OCI-LY1 (cell line): Measurements from ENCODE around the gene TECR.

Experiments used
- H2AFZ ChIP-seq: fragments of 200-600 bp; sonication (generic), shearing (Covaris generic); 2 replicates; pipeline ENCODE4 v1.6.0; 2014; ENCODE audit warnings: antibody characterized with exemption, mild to moderate bottlenecking, low read length
- H3F3A ChIP-seq: fragments of 200-600 bp; sonication (generic), shearing (Covaris generic); 2 replicates; pipeline ENCODE4 v1.6.0; 2014; ENCODE audit warnings: mild to moderate bottlenecking, antibody characterized with exemption, low read length, moderate library complexity; ENCODE audit not compliant: insufficient read depth
- H3K27ac ChIP-seq: fragments of 200-600 bp; sonication (generic); 2 replicates; pipeline ENCODE4 v1.5.1; 2014; ENCODE audit warnings: low read length, mixed run types, mild to moderate bottlenecking, low read depth; ENCODE audit not compliant: poor library complexity, severe bottlenecking
- H3K27me3 ChIP-seq: fragments of 200-600 bp; sonication (generic); 2 replicates; pipeline ENCODE4 v1.6.0; 2014; ENCODE audit warnings: antibody characterized with exemption, mild to moderate bottlenecking, low read length, moderate library complexity; ENCODE audit not compliant: insufficient read depth
- H3K36me3 ChIP-seq: fragments of 200-600 bp; sonication (generic); 2 replicates; pipeline ENCODE4 v1.6.1; 2014; ENCODE audit warnings: mild to moderate bottlenecking, antibody characterized with exemption, low read length, moderate library complexity, mixed read lengths; ENCODE audit not compliant: insufficient read depth
- H3K4me1 ChIP-seq: fragments of 200-600 bp; sonication (generic); 2 replicates; pipeline ENCODE4 v1.5.1; 2014; ENCODE audit warnings: mild to moderate bottlenecking, low read length, moderate library complexity; ENCODE audit not compliant: insufficient read depth, severe bottlenecking
- H3K4me2 ChIP-seq: fragments of 200-600 bp; sonication (generic), shearing (Covaris generic); 2 replicates; pipeline ENCODE4 v1.6.1; 2014; ENCODE audit warnings: low read length
- H3K4me3 ChIP-seq: fragments of 200-600 bp; sonication (generic); 2 replicates; pipeline ENCODE4 v1.5.1; 2014; ENCODE audit warnings: low read length, low read depth, mild to moderate bottlenecking, mixed read lengths; ENCODE audit not compliant: poor library complexity, severe bottlenecking
- H3K79me2 ChIP-seq: fragments of 200-600 bp; shearing (Covaris generic); 2 replicates; pipeline ENCODE4 v1.6.1; 2016; ENCODE audit warnings: mixed run types, low read length, mixed read lengths; ENCODE audit not compliant: insufficient read depth
- H3K9ac ChIP-seq: fragments of 200-600 bp; sonication (generic), shearing (Covaris generic); 2 replicates; pipeline ENCODE4 v1.6.1; 2014; ENCODE audit warnings: mild to moderate bottlenecking, low read length, mixed read lengths
- H3K9me2 ChIP-seq: fragments of 200-600 bp; sonication (generic), shearing (Covaris generic); 2 replicates; pipeline ENCODE4 v1.6.1; 2014; ENCODE audit warnings: low read depth, mild to moderate bottlenecking, low read length, mixed read lengths
- H3K9me3 ChIP-seq: fragments of 200-600 bp; shearing (Covaris generic); 2 replicates; pipeline ENCODE4 v1.6.1; 2014; ENCODE audit warnings: low read length, mixed read lengths
- H4K20me1 ChIP-seq: fragments of 200-600 bp; sonication (generic), shearing (Covaris generic); 2 replicates; pipeline ENCODE4 v1.6.0; 2016; ENCODE audit warnings: mild to moderate bottlenecking, low read length; ENCODE audit not compliant: insufficient read depth
- CTCF ChIP-seq: fragments of 200-600 bp; sonication (generic), shearing (Covaris generic); IDR thresholded peaks from 2 replicates; pipeline ENCODE4 v1.5.1; 2017; ENCODE audit warnings: mild to moderate bottlenecking, antibody characterized with exemption, low read length, moderate library complexity, mixed read lengths
- EZH2 ChIP-seq: fragments of 200-600 bp; sonication (generic), shearing (Covaris generic); IDR thresholded peaks from 2 replicates; pipeline ENCODE4 v1.8.0; 2017; ENCODE audit warnings: borderline replicate concordance, mixed run types, mild to moderate bottlenecking, antibody characterized with exemption, low read length, moderate library complexity, mixed read lengths

The TECR gene

GRCh38 chr19:14482172-14482941, 47.0 kb upstream of the TECR start:
- Histone ChIP-seq H4K20me1 (no peaks in the 10 kb centered on the region), H3K9me2 (no peaks in the 10 kb centered on the region), H3F3A (no peaks in the 10 kb centered on the region), H3K27ac (no peak overlapping the region), H3K9me3 (no peaks in the 10 kb centered on the region), H3K4me3 (no peak overlapping the region), H3K9ac (no peak overlapping the region), H3K4me2 (no peak overlapping the region), H2AFZ (no peak overlapping the region), H3K4me1 (peaks cover 7% of the 10 kb centered on the region), H3K27me3 (no peaks in the 10 kb centered on the region), H3K79me2 (no peaks in the 10 kb centered on the region), H3K36me3 (peaks cover 21% of the 10 kb centered on the region)
- TF ChIP-seq EZH2 (no peak), CTCF (no peak)

GRCh38 chr19:14487370-14488125, 41.8 kb upstream of the TECR start:
- H3K36me3 ChIP-seq: peaks cover 4% of the 10 kb centered on the region

GRCh38 chr19:14492756-14493337, 36.5 kb upstream of the TECR start:
- no peaks in the 10 kb centered on the region for H3K9me2 ChIP-seq
- H4K20me1 ChIP-seq: no peaks in the 10 kb centered on the region
- H3K4me1 ChIP-seq: peaks cover 17% of the 10 kb centered on the region

More at GRCh38 chr19:14487370-14488125, 41.8 kb upstream of the TECR start:
- no peaks in the 10 kb centered on the region for H3K9me2 ChIP-seq
- no peaks in the 10 kb centered on the region for H3F3A ChIP-seq
- TF ChIP-seq EZH2 (no peak), CTCF (no peak)
- no peak overlapping the region for H2AFZ ChIP-seq
- no peaks in the 10 kb centered on the region for H3K79me2 ChIP-seq
- H3K9me3 ChIP-seq: no peaks in the 10 kb centered on the region
- H3K4me1 ChIP-seq: no peaks in the 10 kb centered on the region
- H3K27ac ChIP-seq: no peak overlapping the region
- no peaks in the 10 kb centered on the region for H4K20me1 ChIP-seq
- no peak overlapping the region for H3K9ac ChIP-seq
- no peak overlapping the region for H3K4me2 ChIP-seq
- H3K4me3 ChIP-seq: no peak overlapping the region
- no peaks in the 10 kb centered on the region for H3K27me3 ChIP-seq

More at GRCh38 chr19:14492756-14493337, 36.5 kb upstream of the TECR start:
- TF ChIP-seq EZH2 (no peak), CTCF (no peak)
- no peak overlapping the region for H2AFZ ChIP-seq
- no peaks in the 10 kb centered on the region for H3F3A ChIP-seq
- peaks cover 4% of the 10 kb centered on the region for H3K36me3 ChIP-seq
- H3K9me3 ChIP-seq: no peaks in the 10 kb centered on the region
- no peak overlapping the region for H3K27ac ChIP-seq
- no peak overlapping the region for H3K4me2 ChIP-seq
- no peak overlapping the region for H3K9ac ChIP-seq
- H3K4me3 ChIP-seq: no peak overlapping the region
- H3K27me3 ChIP-seq: no peaks in the 10 kb centered on the region
- no peaks in the 10 kb centered on the region for H3K79me2 ChIP-seq
